B cell (primary cell): ENCODE results near the gene SPRED2. TPM values are rescaled to one million over a fixed set of nuclear protein-coding genes. Genes with fewer than 3 reads are reported as not detected.

ENCODE experiments used
- ATAC-seq: fragments of 200-7000 bp; cut with Tn5 transposase; one replicate; pipeline ENCODE4 v1.10.0; 2021; ENCODE audit warnings: low read depth, mild to moderate bottlenecking, moderate number of reproducible peaks, moderate library complexity
- CTCF ChIA-PET: fragments of 350-600 bp; sonication (Branson Sonifier 250); formaldehyde crosslinking; loops from one replicate; lab custom pipeline; 2021; ENCODE audit warnings: antibody characterized with exemption, inconsistent platforms; lab: Charles Lee
- POLR2A ChIA-PET: fragments of 350-600 bp; sonication (Branson Sonifier 250); formaldehyde crosslinking; loops from one replicate; lab custom pipeline; 2021; ENCODE audit warnings: antibody characterized with exemption; lab: Charles Lee
- DNase-seq: peaks from one replicate; pipeline ENCODE4 v3.0.0; 2013
- H2AFZ ChIP-seq: 2 replicates; pipeline ENCODE4 v1.6.1; 2012; ENCODE audit warnings: mild to moderate bottlenecking, low read depth, low read length; ENCODE audit not compliant: insufficient read depth, poor library complexity, severe bottlenecking
- H3K27ac ChIP-seq, 2 donors: 1 replicate in 1 of 2; 2 replicates in 1 of 2; pipeline ENCODE4 v1.5.1; 2012 to 2013; ENCODE audit warnings: low read length in 2 of 2, mild to moderate bottlenecking in 2 of 2, moderate library complexity in 1 of 2
- H3K27me3 ChIP-seq, 4 experiments: fragments of 200-600 bp in 1 of 4; sonication (generic) in 1 of 4; replicated peaks in 1 of 4; 1 replicate in 2 of 4; 2 replicates in 2 of 4; pipeline versions ENCODE4 v1.6.1 to v1.7.0; 2013 to 2016; ENCODE audit warnings: low read length in 3 of 4, mild to moderate bottlenecking in 2 of 4, mixed read lengths in 1 of 4, moderate library complexity in 1 of 4; ENCODE audit not compliant: insufficient read depth in 4 of 4, control insufficient read depth in 3 of 4; ENCODE audit errors: control extremely low read depth in 1 of 4
- H3K36me3 ChIP-seq, 2 experiments: replicated peaks in 1 of 2; 1 replicate in 1 of 2; 2 replicates in 1 of 2; pipeline versions ENCODE4 v1.6.1 to v1.7.1; 2013; ENCODE audit warnings: low read length in 1 of 2; ENCODE audit not compliant: insufficient read depth in 2 of 2, control insufficient read depth in 1 of 2; ENCODE audit errors: control extremely low read depth in 1 of 2, extremely low read depth in 1 of 2
- H3K4me1 ChIP-seq, 2 donors: fragments of 200-600 bp in 1 of 2; sonication (generic) in 1 of 2; 1 replicate in 1 of 2; 2 replicates in 1 of 2; pipeline versions ENCODE4 v1.5.1 to v1.6.1; 2013 to 2017; ENCODE audit warnings: low read length in 2 of 2; ENCODE audit not compliant: control insufficient read depth in 2 of 2, insufficient read depth in 2 of 2
- H3K4me2 ChIP-seq: replicated peaks from 2 replicates; pipeline ENCODE3; 2012; ENCODE audit warnings: mild to moderate bottlenecking, low read depth, low read length; ENCODE audit not compliant: poor library complexity, severe bottlenecking
- H3K4me3 ChIP-seq, 5 experiments: fragments of 200-600 bp in 1 of 5; sonication (generic) in 1 of 5; 1 replicate in 3 of 5; 2 replicates in 2 of 5; pipeline versions ENCODE4 v1.5.1 to v1.7.0; 2011 to 2016; ENCODE audit warnings: low read length in 4 of 5, mild to moderate bottlenecking in 4 of 5, low read depth in 2 of 5, control low read depth in 1 of 5, moderate library complexity in 1 of 5; ENCODE audit not compliant: insufficient read depth in 1 of 5; ENCODE audit errors: control extremely low read depth in 1 of 5, extremely low read depth in 1 of 5
- H3K79me2 ChIP-seq: fragments of 200-600 bp; sonication (generic); one replicate; pipeline ENCODE4 v1.6.0; 2016; ENCODE audit warnings: low read length; ENCODE audit not compliant: control insufficient read depth, insufficient read depth
- H3K9ac ChIP-seq: fragments of 200-600 bp; sonication (generic); 2 replicates; pipeline ENCODE4 v1.6.1; 2017; ENCODE audit warnings: mild to moderate bottlenecking, low read length, moderate library complexity
- H3K9me3 ChIP-seq, 3 donors: one replicate each; pipeline versions ENCODE4 v1.6.1 to v1.7.1; 2013; ENCODE audit warnings: low read length in 2 of 3; ENCODE audit not compliant: control insufficient read depth in 2 of 3, insufficient read depth in 1 of 3; ENCODE audit errors: control extremely low read depth in 1 of 3
- H4K20me1 ChIP-seq: 2 replicates; pipeline ENCODE4 v1.6.0; 2012; ENCODE audit warnings: mild to moderate bottlenecking, low read length; ENCODE audit not compliant: insufficient read depth, control insufficient read depth, poor library complexity, severe bottlenecking
- H3K27ac Mint-ChIP-seq: one replicate; pipeline ENCODE4 v1.8.0; 2021; ENCODE audit warnings: mixed read lengths
- H3K27me3 Mint-ChIP-seq: one replicate; pipeline ENCODE4 v1.8.0; 2021; ENCODE audit warnings: mixed read lengths
- H3K4me1 Mint-ChIP-seq: one replicate; pipeline ENCODE4 v1.8.0; 2021; ENCODE audit warnings: mixed read lengths
- H3K4me3 Mint-ChIP-seq: one replicate; pipeline ENCODE4 v1.8.0; 2021; ENCODE audit warnings: mixed read lengths
- H3K9me3 Mint-ChIP-seq: one replicate; pipeline ENCODE4 v1.8.0; 2022; ENCODE audit warnings: mixed read lengths; ENCODE audit not compliant: insufficient read depth
- CTCF ChIP-seq: fragments of 200-600 bp; IDR thresholded peaks from one replicate; pipeline ENCODE4 v1.8.0; 2022; ENCODE audit warnings: antibody characterized with exemption, mild to moderate bottlenecking
- EZH2 ChIP-seq: IDR thresholded peaks from 2 replicates; pipeline ENCODE4 v1.6.1; 2012; ENCODE audit warnings: borderline replicate concordance, low read depth, mild to moderate bottlenecking, moderate library complexity, low read length; ENCODE audit not compliant: insufficient read depth, poor library complexity, severe bottlenecking
- WGBS: methylation state at CpG from one replicate; pipeline ENCODE4 v1.1.5; 2013; ENCODE audit warnings: missing lambda C conversion rate; ENCODE audit not compliant: insufficient coverage; 5-methylcytosine and 5-hydroxymethylcytosine counted together
- intact Hi-C: fragments of 100-400 bp; cut with micrococcal nuclease; formaldehyde crosslinking; loops from one replicate; pipeline ENCODE4 v1.10.0; 2022
- polyA plus RNA-seq: library from polyadenylated mRNA; depleted of rRNA; stranded (reverse); fragments of >200 nt; gene quantifications from 2 replicates; pipeline ENCODE4 v1.2.3, GENCODE V29; 2012
- total RNA-seq, 2 donors: library from RNA; stranded (reverse); fragments of 120-200 nt in 1 of 2; gene quantifications; 1 replicate in 1 of 2; 2 replicates in 1 of 2; pipeline versions ENCODE4 v1.2.3 to v1.2.4, GENCODE V29; 2013 to 2022

SPRED2 gene
- total and polyA plus RNA-seq, 2 donors (not counting 1 experiment from before 2014, with no cell fraction given) = 0.40 to 1.3 TPM

- no peak overlapping the region for H3K27ac Mint-ChIP-seq
- Histone ChIP-seq H3K4me3 (no peak overlapping the region), H3K4me2 (no peak overlapping the region), H3K27ac (no peak overlapping the region), H3K4me1 (no peaks in the 10 kb centered on the region), H3K79me2 (no peaks in the 10 kb centered on the region), H3K9ac (no peak overlapping the region), H2AFZ (no peak overlapping the region), H4K20me1 (no peaks in the 10 kb centered on the region), H3K27me3 (peaks cover 0 to 6% (median 2%) of the 10 kb centered on the region in 4 experiments), H3K9me3 (peaks cover 0 to 18% (median 0%) of the 10 kb centered on the region in 3 donors), H3K36me3 (peaks cover 0 to 1% of the 10 kb centered on the region in 2 experiments)
- peaks cover 7% of the 10 kb centered on the region for H3K27me3 Mint-ChIP-seq
- no peak for TF ChIP-seq CTCF
- no peak for TF ChIP-seq EZH2
- WGBS = 96% methylated on average over 3 of the region's 6 CpGs
- H3K9me3 Mint-ChIP-seq = no peaks in the 10 kb centered on the region
- ChIA-PET CTCF (no interaction called here), POLR2A (no interaction called here)
- H3K4me1 Mint-ChIP-seq = no peaks in the 10 kb centered on the region
- DNase-seq (no peak), ATAC-seq (no peak)
- no peak overlapping the region for H3K4me3 Mint-ChIP-seq
- intact Hi-C loops = no loop called here
Observed at GRCh38 chr2:65316072-65316471, 116.3 kb downstream of the SPRED2 start.

DNA sequence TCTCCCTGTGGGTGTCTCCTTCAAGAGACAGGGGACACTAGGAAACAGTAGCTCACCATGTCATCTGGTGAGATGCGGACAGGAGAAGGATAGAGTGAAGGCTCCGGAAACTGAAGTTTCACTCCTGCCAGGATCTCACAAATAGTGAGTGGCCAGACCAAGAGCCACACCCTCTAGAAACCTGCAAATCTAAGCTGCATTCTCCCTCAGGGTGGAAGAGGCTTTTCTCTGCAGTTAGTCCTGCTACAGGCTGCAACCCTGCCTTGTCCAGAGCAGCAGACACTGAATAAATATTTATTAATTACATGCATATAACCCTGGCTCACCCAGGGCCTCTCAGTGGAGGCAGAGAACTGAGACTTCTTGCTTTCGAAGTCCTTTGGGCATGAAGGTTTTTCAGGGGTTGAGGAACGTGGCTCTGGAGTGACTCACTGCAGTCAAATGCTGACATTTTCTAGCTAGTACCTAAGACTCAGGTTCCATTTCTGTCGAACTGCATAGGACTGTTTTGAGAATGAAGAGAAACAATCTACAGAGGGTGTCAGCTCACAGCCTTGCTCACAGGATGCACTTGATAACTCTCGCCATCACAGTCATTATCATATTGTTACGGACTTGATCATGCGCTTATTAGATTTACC lies 117.5 kb downstream of the SPRED2 start:
- Mint-ChIP-seq H3K27me3 (peaks cover 7% of the 10 kb centered on the region), H3K4me1 (no peaks in the 10 kb centered on the region), H3K27ac (no peak overlapping the region), H3K9me3 (no peaks in the 10 kb centered on the region), H3K4me3 (no peak overlapping the region)
- H3K4me1 ChIP-seq = no peaks in the 10 kb centered on the region
- H3K27ac ChIP-seq = no peak overlapping the region
- no peak overlapping the region for H3K4me2 ChIP-seq
- H3K9me3 ChIP-seq = peaks cover 0 to 18% (median 0%) of the 10 kb centered on the region in 3 donors
- ATAC-seq (no peak), DNase-seq (no peak)
- H3K36me3 ChIP-seq = peaks cover 0 to 1% of the 10 kb centered on the region in 2 experiments
- H4K20me1 ChIP-seq = no peaks in the 10 kb centered on the region
- H3K27me3 ChIP-seq = no peaks in the 10 kb centered on the region
- no peaks in the 10 kb centered on the region for H3K79me2 ChIP-seq
- ChIA-PET CTCF (no interaction called here), POLR2A (no interaction called here)
- intact Hi-C loops = no loop called here
- H3K9ac ChIP-seq = no peak overlapping the region
- 100% methylated on average over 3 of the region's 8 CpGs for WGBS
- TF ChIP-seq CTCF = no peak
- no peak for TF ChIP-seq EZH2
- H2AFZ ChIP-seq = no peak overlapping the region
- no peak overlapping the region for H3K4me3 ChIP-seq
